Effector memory CD4-positive, alpha-beta T cell (primary cell): ENCODE measurements around the gene PRR11.

Source experiments
- DNase-seq, 3 donors: peaks; one replicate each; pipeline ENCODE4 v3.0.0-alpha.2; 2020
- H3K27ac ChIP-seq: 2 replicates; pipeline ENCODE4 v1.7.0; 2013; ENCODE audit warnings: mild to moderate bottlenecking, low read length, moderate library complexity; ENCODE audit not compliant: insufficient read depth, poor library complexity, severe bottlenecking
- H3K27me3 ChIP-seq: replicated peaks from 2 replicates; pipeline ENCODE4 v1.7.0; 2013; ENCODE audit warnings: mild to moderate bottlenecking, low read length; ENCODE audit not compliant: insufficient read depth, control insufficient read depth, poor library complexity, severe bottlenecking
- H3K36me3 ChIP-seq: 2 replicates; pipeline ENCODE4 v1.7.0; 2013; ENCODE audit warnings: mild to moderate bottlenecking, low read length, moderate library complexity; ENCODE audit not compliant: control insufficient read depth, insufficient read depth
- H3K4me1 ChIP-seq: 2 replicates; pipeline ENCODE4 v1.7.0; 2013; ENCODE audit warnings: low read length, mild to moderate bottlenecking; ENCODE audit not compliant: control insufficient read depth, insufficient read depth, poor library complexity, severe bottlenecking
- H3K4me3 ChIP-seq: 2 replicates; pipeline ENCODE4 v1.7.0; 2013; ENCODE audit warnings: low read length, low read depth, mild to moderate bottlenecking; ENCODE audit not compliant: insufficient read depth, poor library complexity, severe bottlenecking
- H3K9me3 ChIP-seq: 2 replicates; pipeline ENCODE4 v1.7.0; 2013; ENCODE audit warnings: mild to moderate bottlenecking, low read length, moderate library complexity; ENCODE audit not compliant: control insufficient read depth
- total RNA-seq, 3 donors: gene quantifications; one replicate each; lab custom pipeline; 2026; lab: John Stamatoyannopoulos, UW

The PRR11 gene
- 1.8 to 2.8 (median 2.1) reads per million in 3 donors for total RNA-seq

DNA sequence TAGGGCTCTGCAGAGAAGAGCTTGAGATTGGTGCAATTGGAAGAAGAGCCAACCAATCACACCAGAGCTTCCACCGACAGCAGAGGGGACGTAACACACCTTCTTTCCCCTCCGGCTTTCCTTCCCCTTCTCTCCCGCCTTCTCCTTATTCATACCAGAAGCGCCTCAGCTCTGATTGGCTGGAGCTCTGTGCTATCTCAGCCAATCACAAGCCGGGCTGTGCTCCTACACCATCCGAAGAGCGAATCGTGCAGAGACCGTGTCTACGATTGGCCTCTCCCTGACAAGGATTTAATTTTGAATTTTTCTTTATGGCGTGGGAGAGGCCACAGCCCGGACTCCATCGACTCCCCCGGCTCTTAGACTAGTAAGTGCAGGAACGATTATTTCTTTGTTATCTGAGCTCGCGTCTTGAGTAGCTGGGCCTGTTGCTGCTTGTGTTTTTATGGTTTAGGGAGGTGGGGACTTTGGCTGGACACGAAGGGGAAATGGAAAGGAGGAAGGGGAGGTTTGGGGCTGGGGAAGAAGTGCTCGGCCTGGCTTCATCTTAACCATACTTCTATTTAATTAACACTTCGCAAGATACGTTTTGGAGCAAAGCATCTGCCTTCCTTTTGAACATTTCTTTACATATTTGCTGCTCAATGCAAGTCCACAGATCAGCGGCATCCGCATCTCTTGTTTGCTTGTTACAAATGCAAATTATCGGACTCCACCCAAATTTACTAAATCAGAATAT, at the start of gene PRR11:
PRR11 (plus strand) TSS at position 308 of the 739 bp plus-strand sequence. CDS start 14,007 bp downstream, outside the sequence.
- DNase-seq, result peak; percentile 92 to 95 (median 92)
- Histone ChIP-seq H3K4me3 (peak within 1 kb of the TSS; percentile 86), H3K4me1 (peaks cover 8% of the 10 kb centered on the region), H3K27ac (peak within 1 kb of the TSS; percentile 75), H3K9me3 (no peaks in the 10 kb centered on the region), H3K27me3 (no peaks in the 10 kb centered on the region), H3K36me3 (no peaks in the 10 kb centered on the region)

DNA sequence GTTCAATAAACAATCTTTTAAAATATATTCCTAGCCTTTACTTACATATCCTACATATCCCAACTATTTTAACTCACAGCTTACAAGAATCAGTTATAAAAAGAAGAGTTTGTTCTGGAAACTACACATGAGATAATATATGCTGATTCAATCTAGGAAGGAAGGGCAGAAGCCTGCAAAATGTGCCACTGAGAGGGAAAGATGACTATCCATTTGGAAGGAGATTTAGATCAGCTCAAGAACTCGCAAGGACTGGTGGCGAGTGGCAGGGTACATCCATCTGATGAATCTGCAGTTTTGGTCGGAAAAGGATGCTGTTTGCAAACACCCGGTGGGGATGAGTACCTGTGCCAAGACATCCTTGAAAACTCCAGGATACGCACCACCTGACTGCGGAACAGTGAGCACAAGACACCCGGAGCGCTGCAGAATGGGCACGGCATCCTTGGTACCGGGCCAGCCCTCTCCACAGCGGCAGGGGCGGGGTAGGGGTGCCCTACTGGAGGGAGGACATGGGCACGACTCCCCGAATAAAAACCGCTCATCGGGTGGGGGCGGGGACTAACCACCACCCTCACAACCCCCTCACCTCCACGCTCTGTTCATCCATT, 49.6 kb upstream of the PRR11 start:
- Histone ChIP-seq H3K27ac (peak overlapping the region; percentile 87), H3K36me3 (no peaks in the 10 kb centered on the region), H3K4me3 (peak overlapping the region; percentile 95), H3K4me1 (peaks cover 9% of the 10 kb centered on the region), H3K27me3 (no peaks in the 10 kb centered on the region), H3K9me3 (no peaks in the 10 kb centered on the region)
- peak; percentile 60 to 70 (median 69) for DNase-seq

DNA sequence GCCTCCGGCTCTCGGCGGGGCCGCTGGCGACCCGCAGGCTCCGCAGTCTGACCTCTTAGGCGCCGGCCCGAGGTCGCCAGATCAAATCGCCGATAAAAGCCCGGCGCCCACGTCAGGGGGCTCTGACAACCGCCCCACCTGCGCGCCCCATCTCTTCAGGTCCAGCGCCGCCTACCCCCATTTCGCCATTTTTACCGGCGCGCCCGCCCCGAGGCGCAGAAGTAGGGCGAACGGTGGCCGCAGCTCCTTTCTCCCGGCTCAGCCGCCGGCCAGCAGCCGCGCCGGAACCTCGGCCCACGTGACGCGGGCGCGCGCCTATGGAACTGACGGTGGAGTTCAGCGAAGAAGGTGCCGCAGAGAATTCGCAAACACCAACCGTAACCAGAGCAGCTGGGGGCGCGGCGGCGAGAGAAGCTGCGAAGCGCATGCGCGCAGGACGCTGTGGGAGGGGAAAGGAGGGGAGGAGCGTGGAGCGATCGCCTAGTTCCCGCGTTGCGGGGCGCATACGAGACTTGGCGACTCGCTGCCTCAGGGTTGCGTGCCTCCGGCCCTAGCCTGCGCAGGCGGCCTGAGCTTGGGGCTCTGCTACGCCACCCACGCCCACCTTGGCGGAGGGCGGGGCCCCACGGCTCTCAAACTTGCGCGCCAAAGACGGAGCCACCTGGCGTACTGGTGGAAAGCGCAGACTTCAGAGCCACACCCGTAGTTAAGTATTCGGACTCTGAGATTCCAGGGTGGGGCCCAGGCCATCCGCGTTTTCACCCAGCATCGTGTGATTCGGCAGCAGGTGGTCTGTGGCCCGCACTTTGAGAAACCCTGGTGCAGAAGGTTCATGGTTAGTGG, 48.9 kb upstream of the PRR11 start, which contains the start of gene TRIM37:
TRIM37 (minus strand) TSS at position 418 of the 843 bp plus-strand sequence. CDS start 419 bp downstream, outside the sequence.
- peak within 1 kb of the TSS; percentile 95 for H3K4me3 ChIP-seq
- H3K9me3 ChIP-seq, result no peaks in the 10 kb centered on the region
- H3K27me3 ChIP-seq, result no peaks in the 10 kb centered on the region
- peaks cover 9% of the 10 kb centered on the region for H3K4me1 ChIP-seq
- H3K36me3 ChIP-seq, result peaks cover 5% of the 10 kb centered on the region
- peak; percentile 97 to 98 (median 98) for DNase-seq
- peak within 1 kb of the TSS; percentile 87 for H3K27ac ChIP-seq

DNA sequence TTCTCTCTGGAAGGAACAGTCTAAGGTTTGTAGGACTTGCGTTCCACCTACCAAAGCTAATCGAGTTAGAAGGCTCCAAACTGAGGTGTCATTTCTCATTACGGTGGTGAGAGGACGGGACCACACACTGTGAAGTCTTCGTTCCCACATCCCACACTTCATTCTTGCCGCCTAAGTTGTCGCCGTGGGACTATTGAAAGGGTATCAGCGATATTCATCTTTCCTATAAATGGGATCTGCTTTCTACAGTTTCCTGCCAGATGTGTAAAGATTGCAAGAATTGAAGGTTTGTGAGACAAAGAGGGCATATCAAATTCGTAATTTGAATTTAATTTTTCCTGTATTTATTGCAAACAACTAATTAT, 48.3 kb upstream of the PRR11 start:
- Histone ChIP-seq H3K4me1 (peaks cover 9% of the 10 kb centered on the region), H3K4me3 (peak overlapping the region; percentile 52), H3K27me3 (no peaks in the 10 kb centered on the region), H3K36me3 (peaks cover 9% of the 10 kb centered on the region), H3K9me3 (no peaks in the 10 kb centered on the region), H3K27ac (peak overlapping the region; percentile 29)
- no peak for DNase-seq

DNA sequence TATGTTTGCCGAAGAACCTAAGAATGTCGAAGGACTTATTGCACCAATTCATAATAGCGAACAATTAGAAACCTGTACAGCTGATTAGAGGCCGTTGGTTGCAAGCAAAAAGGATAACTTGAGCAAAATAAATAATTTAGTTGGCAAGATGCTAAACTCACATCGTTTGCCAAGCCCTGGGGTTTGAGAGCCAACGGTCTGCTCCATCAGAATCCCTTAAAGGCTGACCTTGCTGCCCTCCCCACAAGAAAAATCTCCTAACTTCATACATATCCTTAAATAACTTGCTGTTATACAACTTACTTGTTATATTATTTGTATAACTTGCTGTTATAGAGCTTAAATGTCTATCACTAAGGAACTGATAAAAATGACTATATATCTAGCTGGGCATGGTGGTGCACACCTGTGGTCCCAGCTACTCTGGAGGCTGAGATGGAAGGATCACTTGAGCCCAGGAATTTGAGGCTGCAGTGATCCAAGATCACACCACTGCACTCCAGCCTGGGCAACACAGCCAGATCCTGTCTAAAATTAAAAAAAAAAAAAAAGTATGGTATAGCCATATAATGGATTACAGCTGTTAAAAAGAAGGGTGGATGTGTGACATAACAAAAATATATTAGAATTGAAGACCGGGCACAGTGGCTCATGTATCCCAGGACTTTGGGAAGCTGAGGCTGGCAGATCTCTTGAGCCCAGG, 47.0 kb upstream of the PRR11 start:
- no peak for DNase-seq
- H3K4me3 ChIP-seq, result no peak overlapping the region
- no peaks in the 10 kb centered on the region for H3K9me3 ChIP-seq
- H3K4me1 ChIP-seq, result peaks cover 9% of the 10 kb centered on the region
- no peaks in the 10 kb centered on the region for H3K27me3 ChIP-seq
- H3K36me3 ChIP-seq, result peaks cover 9% of the 10 kb centered on the region
- no peak overlapping the region for H3K27ac ChIP-seq

DNA sequence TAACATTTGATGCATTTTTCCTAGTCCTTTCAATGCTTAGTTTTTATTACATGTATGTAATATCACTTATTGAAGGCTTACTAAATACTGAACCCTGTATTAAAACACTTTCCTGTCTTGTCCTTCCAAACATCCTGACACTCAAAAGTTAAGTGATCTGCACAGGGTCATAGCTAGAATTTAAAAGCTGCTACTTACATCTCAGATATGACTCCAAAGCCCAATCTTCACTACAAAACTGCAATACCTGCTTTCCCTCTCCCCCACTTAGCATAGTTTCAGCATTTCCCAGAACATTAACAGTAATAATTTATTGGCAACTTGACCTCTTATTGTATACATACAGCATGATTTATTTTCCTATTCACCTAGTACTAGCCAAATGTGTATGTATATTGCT, 44.6 kb upstream of the PRR11 start:
- H3K36me3 ChIP-seq, result peaks cover 13% of the 10 kb centered on the region
- no peaks in the 10 kb centered on the region for H3K9me3 ChIP-seq
- no peak for DNase-seq
- no peaks in the 10 kb centered on the region for H3K27me3 ChIP-seq
- peaks cover 5% of the 10 kb centered on the region for H3K4me1 ChIP-seq
- H3K27ac ChIP-seq, result no peak overlapping the region
- H3K4me3 ChIP-seq, result no peak overlapping the region

DNA sequence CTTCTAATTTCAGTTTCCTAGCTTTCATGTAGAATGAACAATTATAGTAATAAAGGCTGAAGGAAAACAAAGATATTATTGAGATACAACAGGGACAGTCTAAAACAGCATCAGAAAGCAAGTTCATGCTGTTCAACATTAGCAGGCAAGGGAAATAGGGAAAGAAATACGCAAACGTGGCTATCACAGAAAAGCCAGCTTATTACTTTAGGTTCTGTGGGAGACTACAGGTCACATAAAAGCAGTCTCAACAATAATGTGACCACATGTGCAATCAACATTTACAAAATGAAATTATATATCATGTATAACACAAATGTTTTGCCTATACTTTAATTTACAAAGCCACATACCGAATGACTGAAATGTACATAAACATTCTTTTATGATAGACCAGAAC, 44.0 kb upstream of the PRR11 start:
- no peaks in the 10 kb centered on the region for H3K9me3 ChIP-seq
- DNase-seq, result no peak

DNA sequence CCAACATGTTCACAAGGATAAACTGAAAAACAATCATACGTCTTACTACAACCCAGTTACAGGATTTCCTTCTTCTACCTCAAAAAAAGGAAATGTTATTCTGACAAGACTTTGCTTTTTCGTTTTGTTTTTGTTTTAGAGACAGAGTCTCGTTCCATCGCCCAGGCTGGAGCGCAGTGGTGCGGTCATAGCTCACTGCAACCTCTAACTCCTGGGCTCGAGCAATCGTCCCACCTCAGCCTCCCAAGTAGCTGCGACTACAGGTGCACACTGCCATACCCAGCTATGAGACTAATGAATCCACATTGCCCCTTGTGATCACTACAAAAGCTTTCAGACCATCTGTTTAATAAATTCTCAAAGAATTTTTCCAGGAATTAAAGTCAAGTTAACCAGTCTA, 40.1 kb upstream of the PRR11 start:
- Histone ChIP-seq H3K36me3 (peaks cover 26% of the 10 kb centered on the region), H3K27me3 (no peaks in the 10 kb centered on the region), H3K4me3 (no peak overlapping the region), H3K9me3 (no peaks in the 10 kb centered on the region), H3K27ac (no peak overlapping the region), H3K4me1 (no peaks in the 10 kb centered on the region)
- no peak for DNase-seq

More for the DNA sequence above, 44.0 kb upstream of the PRR11 start:
- no peak overlapping the region for H3K27ac ChIP-seq
- H3K4me1 ChIP-seq, result peaks cover 5% of the 10 kb centered on the region
- H3K4me3 ChIP-seq, result no peak overlapping the region
- no peaks in the 10 kb centered on the region for H3K27me3 ChIP-seq
- H3K36me3 ChIP-seq, result peaks cover 13% of the 10 kb centered on the region

DNA sequence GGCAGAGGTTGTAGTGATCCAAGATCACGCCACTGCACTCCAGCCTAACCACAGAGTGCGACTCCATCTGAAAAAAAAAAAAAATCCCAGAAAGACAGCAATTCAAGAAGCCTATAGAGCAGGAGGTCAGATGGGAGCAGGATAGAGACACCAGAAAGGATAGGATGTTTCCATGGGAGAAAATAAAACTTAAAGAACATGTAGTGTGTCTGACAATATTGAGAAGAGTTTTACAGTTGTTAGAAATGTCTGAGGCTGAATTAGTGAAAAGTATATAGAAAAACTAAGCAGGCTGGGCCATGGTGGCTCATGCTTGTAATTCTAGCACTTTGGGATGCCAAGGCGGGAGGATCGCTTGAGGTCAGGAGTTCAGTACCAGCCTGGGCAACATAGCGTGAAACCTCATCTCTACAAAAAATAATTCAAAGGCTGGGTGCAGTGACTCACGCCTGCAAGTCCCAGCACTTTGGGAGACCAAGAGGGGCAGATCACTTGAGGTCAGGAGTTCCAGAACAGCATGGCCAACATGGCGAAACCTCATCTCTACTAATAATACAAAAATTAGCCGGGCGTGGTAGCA, 33.6 kb upstream of the PRR11 start:
- H3K9me3 ChIP-seq, result no peaks in the 10 kb centered on the region
- peaks cover 15% of the 10 kb centered on the region for H3K36me3 ChIP-seq
- no peak overlapping the region for H3K4me3 ChIP-seq
- no peak overlapping the region for H3K27ac ChIP-seq
- H3K27me3 ChIP-seq, result no peaks in the 10 kb centered on the region
- no peak for DNase-seq
- no peaks in the 10 kb centered on the region for H3K4me1 ChIP-seq
